ENCODE measurements around the gene HTR3A. TPM values are rescaled to one million over a fixed set of nuclear protein-coding genes. Genes with fewer than 3 reads are reported as not detected.

HTR3A gene
- total and polyA plus RNA-seq, 12 donors: 0.03 to 1.1 (median 0.14) TPM; not detected in 6

- H3K4me1 ChIP-seq (replicated peaks in 1 of 2): no peaks in the 10 kb centered on the region
- H3K27ac ChIP-seq: no peak overlapping the region
- H3K4me3 ChIP-seq: no peak overlapping the region
- intact Hi-C loops (cut with DNase I): no loop called here
- no peak for TF ChIP-seq POLR2A (IDR thresholded peaks at IDR 0.05)
- TF ChIP-seq, protein P1, sequence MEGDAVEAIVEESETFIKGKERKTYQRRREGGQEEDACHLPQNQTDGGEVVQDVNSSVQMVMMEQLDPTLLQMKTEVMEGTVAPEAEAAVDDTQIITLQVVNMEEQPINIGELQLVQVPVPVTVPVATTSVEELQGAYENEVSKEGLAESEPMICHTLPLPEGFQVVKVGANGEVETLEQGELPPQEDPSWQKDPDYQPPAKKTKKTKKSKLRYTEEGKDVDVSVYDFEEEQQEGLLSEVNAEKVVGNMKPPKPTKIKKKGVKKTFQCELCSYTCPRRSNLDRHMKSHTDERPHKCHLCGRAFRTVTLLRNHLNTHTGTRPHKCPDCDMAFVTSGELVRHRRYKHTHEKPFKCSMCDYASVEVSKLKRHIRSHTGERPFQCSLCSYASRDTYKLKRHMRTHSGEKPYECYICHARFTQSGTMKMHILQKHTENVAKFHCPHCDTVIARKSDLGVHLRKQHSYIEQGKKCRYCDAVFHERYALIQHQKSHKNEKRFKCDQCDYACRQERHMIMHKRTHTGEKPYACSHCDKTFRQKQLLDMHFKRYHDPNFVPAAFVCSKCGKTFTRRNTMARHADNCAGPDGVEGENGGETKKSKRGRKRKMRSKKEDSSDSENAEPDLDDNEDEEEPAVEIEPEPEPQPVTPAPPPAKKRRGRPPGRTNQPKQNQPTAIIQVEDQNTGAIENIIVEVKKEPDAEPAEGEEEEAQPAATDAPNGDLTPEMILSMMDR (IDR thresholded peaks at IDR 0.05): no peak
- H3K27me3 ChIP-seq: peaks cover 3% of the 10 kb centered on the region
- 65 to 85% (median 77%) methylated on average over 4 of the region's 4 CpGs for WGBS, 4 donors
- DNase-seq: no peak
- H3K9me3 ChIP-seq (replicated peaks in 1 of 3): no peaks in the 10 kb centered on the region
- no peaks in the 10 kb centered on the region for H3K36me3 ChIP-seq (replicated peaks in 1 of 2)
Measured at GRCh38 chr11:113947994-113948393, 26.9 kb upstream of the HTR3A start.

- DNase-seq: no peak
- no peaks in the 10 kb centered on the region for H3K9me3 ChIP-seq (replicated peaks in 1 of 3)
- H3K4me1 ChIP-seq (replicated peaks in 1 of 2): no peaks in the 10 kb centered on the region
- no peak overlapping the region for H3K4me3 ChIP-seq
- intact Hi-C loops (cut with DNase I): no loop called here
- H3K36me3 ChIP-seq (replicated peaks in 1 of 2): no peaks in the 10 kb centered on the region
- H3K27me3 ChIP-seq: peaks cover 3% of the 10 kb centered on the region
- WGBS, 4 donors: 66 to 74% (median 72%) methylated on average over 3 to 4 of the region's 4 CpGs
- TF ChIP-seq, protein P1 (IDR thresholded peaks at IDR 0.05): no peak
- TF ChIP-seq POLR2A (IDR thresholded peaks at IDR 0.05): no peak
- no peak overlapping the region for H3K27ac ChIP-seq
Measured at GRCh38 chr11:113949891-113950290, 25.0 kb upstream of the HTR3A start.

DNA sequence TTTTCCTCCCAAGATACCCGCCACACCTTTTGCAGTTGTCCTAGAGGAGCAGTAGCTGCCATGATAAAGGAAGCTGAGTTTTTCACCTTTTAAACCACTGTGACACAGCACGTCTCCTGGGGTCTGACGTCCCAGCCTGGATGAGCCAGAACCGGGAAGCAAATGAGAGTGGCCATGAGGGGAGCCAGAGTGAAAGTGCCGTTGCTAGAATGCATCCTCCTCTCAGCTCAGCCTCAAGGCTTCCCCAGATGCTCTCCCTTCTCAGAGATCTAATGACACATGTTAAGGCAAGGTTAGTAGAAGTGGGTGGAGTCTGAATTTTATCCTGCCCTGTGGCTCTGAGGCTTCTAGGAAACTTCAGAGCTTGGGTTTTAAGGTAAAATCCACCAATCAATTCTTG is 23.4 kb upstream of the HTR3A start:
- no peaks in the 10 kb centered on the region for H3K4me1 ChIP-seq (replicated peaks in 1 of 2)
- WGBS, 4 donors: 46 to 53% (median 48%) methylated on average over 5 of the region's 5 CpGs
- intact Hi-C loops (cut with DNase I): no loop called here
- no peaks in the 10 kb centered on the region for H3K36me3 ChIP-seq (replicated peaks in 1 of 2)
- no peak overlapping the region for H3K27ac ChIP-seq
- H3K27me3 ChIP-seq: peaks cover 3% of the 10 kb centered on the region
- no peak overlapping the region for H3K4me3 ChIP-seq
- TF ChIP-seq, protein P1 (IDR thresholded peaks at IDR 0.05): no peak
- TF ChIP-seq POLR2A (IDR thresholded peaks at IDR 0.05): no peak
- DNase-seq: no peak
- no peaks in the 10 kb centered on the region for H3K9me3 ChIP-seq (replicated peaks in 1 of 3)

GRCh38 chr11:113952070-113952469 is 22.8 kb upstream of the HTR3A start:
- H3K27me3 ChIP-seq: peaks cover 3% of the 10 kb centered on the region
- no peaks in the 10 kb centered on the region for H3K36me3 ChIP-seq (replicated peaks in 1 of 2)
- intact Hi-C loops (cut with DNase I): no loop called here
- no peak overlapping the region for H3K4me3 ChIP-seq
- 35 to 56% (median 52%) methylated on average over 8 to 10 of the region's 10 CpGs for WGBS, 4 donors
- no peaks in the 10 kb centered on the region for H3K4me1 ChIP-seq (replicated peaks in 1 of 2)
- no peaks in the 10 kb centered on the region for H3K9me3 ChIP-seq (replicated peaks in 1 of 3)
- TF ChIP-seq, protein P1 (IDR thresholded peaks at IDR 0.05): no peak
- no peak for TF ChIP-seq POLR2A (IDR thresholded peaks at IDR 0.05)
- peak in 1 of 7 donors; percentile 70 for DNase-seq
- no peak overlapping the region for H3K27ac ChIP-seq

Measured in adrenal gland (tissue), 12 donors.